GM18498 (cell line): ENCODE results near the gene OTP.
A peak's percentile ranks its signal among the peaks of the same experiment; 100 is the strongest.

Source experiments
- ATAC-seq: cut with Tn5 transposase; IDR thresholded peaks from one replicate; pipeline ENCODE4 v1.9.1; 2021; ENCODE audit warnings: mild to moderate bottlenecking, moderate library complexity; ENCODE audit not compliant: unreplicated experiment

OTP gene

GRCh38 chr5:77640589-77641396, 2.3 kb upstream of the OTP start:
- ATAC-seq: no peak

- ATAC-seq: no peak
These were observed 504 bp upstream of the OTP start for GRCh38 chr5:77638763-77639671.

GRCh38 chr5:77637170-77637997, 1.1 kb downstream of the OTP start:
- ATAC-seq: no peak

GRCh38 chr5:77636641-77637169, 1.8 kb downstream of the OTP start:
- no peak for ATAC-seq

- ATAC-seq: no peak
These were observed 2.4 kb downstream of the OTP start for GRCh38 chr5:77635917-77636640.

GRCh38 chr5:77635067-77635916, 3.2 kb downstream of the OTP start:
- ATAC-seq: no peak

- ATAC-seq: no peak
These were observed 4.8 kb downstream of the OTP start for GRCh38 chr5:77633709-77634108.

GRCh38 chr5:77633207-77633675, 5.3 kb downstream of the OTP start:
- ATAC-seq: no peak

- ATAC-seq: no peak
These were observed 5.8 kb downstream of the OTP start for GRCh38 chr5:77632526-77633206.

GRCh38 chr5:77630114-77630680, 8.3 kb downstream of the OTP start:
- peak; percentile 81 for ATAC-seq

- no peak for ATAC-seq
These were observed 8.9 kb downstream of the OTP start for GRCh38 chr5:77629509-77630113.

GRCh38 chr5:77628840-77629508, 9.5 kb downstream of the OTP start:
- ATAC-seq: no peak

- no peak for ATAC-seq
These were observed 10.4 kb downstream of the OTP start for GRCh38 chr5:77627869-77628674.

GRCh38 chr5:77623203-77623740, 15.2 kb downstream of the OTP start:
- ATAC-seq: no peak

- ATAC-seq: no peak
These were observed 17.1 kb downstream of the OTP start for GRCh38 chr5:77621440-77621839.

GRCh38 chr5:77620405-77620804, 18.1 kb downstream of the OTP start:
- ATAC-seq: no peak
